Retinal pigment epithelial cell (primary cell): ENCODE data around the gene ING2.

Source experiments
- DNase-seq: peaks from one replicate; pipeline ENCODE4 v3.0.0-alpha.2; 2010; ENCODE audit warnings: low read depth
- H3K4me3 ChIP-seq: 2 replicates; pipeline ENCODE4 v1.5.1; 2011; ENCODE audit warnings: mild to moderate bottlenecking, low read length, control low read depth, moderate library complexity
- TF ChIP-seq, protein P1 (sequence below): conservative IDR thresholded peaks from 2 replicates; pipeline ENCODE4 v1.5.1; 2011; ENCODE audit warnings: low read depth, low read length, control low read depth, inconsistent platforms

ING2 gene

DNA sequence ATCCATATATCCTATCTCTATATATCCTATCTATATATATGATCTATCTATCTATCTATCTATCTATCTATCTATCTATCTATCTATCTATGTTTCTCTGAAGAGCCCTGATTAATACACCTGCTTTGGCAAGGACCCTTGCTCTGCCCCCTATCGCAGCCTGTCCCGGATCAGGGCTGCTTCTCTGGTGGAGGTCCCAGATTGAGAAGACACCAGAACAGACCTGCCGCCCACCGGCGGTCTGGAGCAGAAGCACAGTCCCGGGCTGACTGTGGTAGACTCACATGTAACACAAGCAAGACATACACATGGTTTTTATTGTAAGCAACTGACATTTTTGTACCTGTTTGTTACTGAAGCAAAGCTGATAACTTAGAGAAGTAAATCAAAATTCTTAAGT is 52.8 kb downstream of the ING2 start:
- TF ChIP-seq, protein P1, sequence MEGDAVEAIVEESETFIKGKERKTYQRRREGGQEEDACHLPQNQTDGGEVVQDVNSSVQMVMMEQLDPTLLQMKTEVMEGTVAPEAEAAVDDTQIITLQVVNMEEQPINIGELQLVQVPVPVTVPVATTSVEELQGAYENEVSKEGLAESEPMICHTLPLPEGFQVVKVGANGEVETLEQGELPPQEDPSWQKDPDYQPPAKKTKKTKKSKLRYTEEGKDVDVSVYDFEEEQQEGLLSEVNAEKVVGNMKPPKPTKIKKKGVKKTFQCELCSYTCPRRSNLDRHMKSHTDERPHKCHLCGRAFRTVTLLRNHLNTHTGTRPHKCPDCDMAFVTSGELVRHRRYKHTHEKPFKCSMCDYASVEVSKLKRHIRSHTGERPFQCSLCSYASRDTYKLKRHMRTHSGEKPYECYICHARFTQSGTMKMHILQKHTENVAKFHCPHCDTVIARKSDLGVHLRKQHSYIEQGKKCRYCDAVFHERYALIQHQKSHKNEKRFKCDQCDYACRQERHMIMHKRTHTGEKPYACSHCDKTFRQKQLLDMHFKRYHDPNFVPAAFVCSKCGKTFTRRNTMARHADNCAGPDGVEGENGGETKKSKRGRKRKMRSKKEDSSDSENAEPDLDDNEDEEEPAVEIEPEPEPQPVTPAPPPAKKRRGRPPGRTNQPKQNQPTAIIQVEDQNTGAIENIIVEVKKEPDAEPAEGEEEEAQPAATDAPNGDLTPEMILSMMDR, result no peak
- no peak overlapping the region for H3K4me3 ChIP-seq
- no peak for DNase-seq

GRCh38 chr4:183558873-183559272 is 54.0 kb downstream of the ING2 start:
- no peak for DNase-seq
- TF ChIP-seq, protein P1, result no peak
- H3K4me3 ChIP-seq, result no peak overlapping the region

- no peak for DNase-seq
- TF ChIP-seq, protein P1, result no peak
- H3K4me3 ChIP-seq, result no peak overlapping the region
These were observed 57.0 kb downstream of the ING2 start for GRCh38 chr4:183561905-183562304.
